ENCODE data around the gene PUS10.

The PUS10 gene

DNA sequence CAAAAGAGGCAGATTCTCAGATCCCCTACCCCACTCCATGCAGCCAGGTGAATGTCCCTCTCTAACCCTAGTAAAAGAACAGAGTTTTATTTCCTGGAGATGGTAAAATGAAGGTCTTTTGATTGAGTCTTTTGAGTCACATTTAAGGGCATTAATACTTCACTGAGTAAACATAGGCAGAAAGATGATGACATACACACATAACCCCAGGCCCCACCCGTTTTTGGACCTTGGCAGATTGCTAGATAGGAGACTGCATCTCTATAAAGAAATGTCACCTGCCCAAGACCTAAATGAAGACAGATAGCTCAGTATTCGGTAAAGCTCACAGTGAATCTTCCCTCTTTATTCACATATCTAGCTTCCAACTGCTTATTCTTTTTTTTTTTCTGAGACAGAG lies 28.8 kb downstream of the PUS10 start:
- TF ChIP-seq GATA2 (IDR thresholded peaks at IDR 0.05; ENCODE audit: low read depth, low read length) (no peak), GATA3 (IDR thresholded peaks at IDR 0.05; ENCODE audit: low read depth, low read length) (no peak)

GRCh38 chr2:60987041-60987440 lies 31.0 kb downstream of the PUS10 start:
- no peak for TF ChIP-seq GATA2 (IDR thresholded peaks at IDR 0.05; ENCODE audit: low read depth, low read length)

DNA sequence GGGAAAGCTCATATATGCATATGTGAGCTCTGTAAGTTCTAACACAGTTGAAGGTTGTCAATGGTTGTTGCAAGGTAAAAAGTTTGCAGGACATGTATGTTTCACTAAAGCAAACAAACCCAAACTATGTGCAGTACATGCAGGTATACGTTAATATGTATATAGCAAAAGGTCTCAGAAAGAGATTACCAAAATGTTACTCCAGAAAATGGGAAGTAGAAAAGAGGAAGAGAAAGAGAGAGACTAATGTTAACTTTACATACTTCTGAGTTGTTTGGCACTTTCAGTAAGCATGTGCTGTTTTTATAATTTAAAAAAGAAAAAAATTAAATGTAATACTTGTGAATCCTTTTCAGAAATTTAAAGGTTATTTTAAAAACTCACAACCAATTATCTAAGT lies 33.3 kb downstream of the PUS10 start:
- no peak for TF ChIP-seq GATA3 (IDR thresholded peaks at IDR 0.05; ENCODE audit: low read depth, low read length)
- TF ChIP-seq GATA2 (IDR thresholded peaks at IDR 0.05; ENCODE audit: low read depth, low read length): no peak

DNA sequence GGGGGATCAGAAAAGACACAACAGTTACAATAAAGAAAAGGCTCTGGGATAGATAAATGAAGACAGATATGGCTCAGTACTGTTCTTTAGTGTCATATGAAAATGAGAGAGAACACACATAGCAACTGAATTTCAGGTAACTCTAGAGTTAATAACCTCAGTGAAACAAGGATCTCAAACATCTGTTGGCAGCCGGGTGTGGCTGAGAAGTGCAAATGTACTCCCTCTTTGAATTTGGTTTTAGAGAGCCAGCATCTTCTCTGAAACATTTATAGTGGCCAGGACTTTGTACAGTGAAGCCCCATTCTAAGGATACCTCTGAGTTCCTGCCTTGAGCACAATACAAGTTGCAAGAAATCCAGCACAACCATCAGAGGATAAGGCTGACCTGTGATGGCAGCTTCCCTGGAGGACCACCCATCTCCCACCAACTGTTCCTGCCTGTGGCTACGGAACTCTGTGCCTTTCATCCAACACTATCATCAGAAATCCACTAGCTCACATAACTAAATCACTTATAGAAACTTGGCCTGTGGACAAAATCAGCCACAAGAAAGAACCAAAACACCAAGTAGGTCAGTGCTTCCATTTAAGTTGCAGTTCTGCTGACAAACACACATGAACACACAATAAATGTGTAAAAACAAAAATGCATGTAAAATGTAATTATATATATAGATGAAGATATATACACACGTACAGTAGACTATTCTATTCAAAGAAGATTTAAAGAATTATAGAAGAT lies 37.8 kb downstream of the PUS10 start:
- TF ChIP-seq GATA3 (IDR thresholded peaks at IDR 0.05; ENCODE audit: low read depth, low read length): no peak
- TF ChIP-seq GATA2 (IDR thresholded peaks at IDR 0.05; ENCODE audit: low read depth, low read length): no peak

DNA sequence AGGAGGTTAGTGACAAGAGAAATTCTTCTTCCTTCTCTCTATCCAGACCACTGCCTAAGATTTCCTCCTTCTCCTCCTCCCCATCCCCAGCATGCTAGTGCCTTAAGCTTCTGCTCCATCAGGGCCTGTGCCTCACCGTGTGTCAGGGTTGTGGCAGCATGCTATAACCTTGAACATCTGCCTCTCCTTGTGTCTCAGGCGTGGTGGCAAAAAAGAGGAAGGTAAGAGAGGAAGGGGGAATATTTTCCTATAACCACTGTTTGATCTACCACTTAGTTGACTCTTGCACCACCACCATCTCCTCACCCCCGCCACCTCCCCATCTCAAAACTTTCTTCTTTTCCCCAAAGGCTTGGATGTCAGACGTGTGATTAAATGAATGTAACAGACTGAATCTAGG lies 38.8 kb downstream of the PUS10 start:
- TF ChIP-seq GATA2 (IDR thresholded peaks at IDR 0.05; ENCODE audit: low read depth, low read length) (no peak), GATA3 (IDR thresholded peaks at IDR 0.05; ENCODE audit: low read depth, low read length) (no peak)

- TF ChIP-seq GATA2 (IDR thresholded peaks at IDR 0.05; ENCODE audit: low read depth, low read length): no peak
- TF ChIP-seq GATA3 (IDR thresholded peaks at IDR 0.05; ENCODE audit: low read depth, low read length): no peak
Measured at GRCh38 chr2:60977562-60977895, 40.5 kb downstream of the PUS10 start.

- TF ChIP-seq GATA3 (IDR thresholded peaks at IDR 0.05; ENCODE audit: low read depth, low read length): no peak
- TF ChIP-seq GATA2 (IDR thresholded peaks at IDR 0.05; ENCODE audit: low read depth, low read length): no peak
Measured at GRCh38 chr2:60976875-60977561, 41.0 kb downstream of the PUS10 start.

GRCh38 chr2:60976256-60976850 lies 41.7 kb downstream of the PUS10 start:
- TF ChIP-seq GATA2 (IDR thresholded peaks at IDR 0.05; ENCODE audit: low read depth, low read length): no peak
- TF ChIP-seq GATA3 (IDR thresholded peaks at IDR 0.05; ENCODE audit: low read depth, low read length): no peak

- TF ChIP-seq GATA2 (IDR thresholded peaks at IDR 0.05; ENCODE audit: low read depth, low read length) (no peak), GATA3 (IDR thresholded peaks at IDR 0.05; ENCODE audit: low read depth, low read length) (no peak)
Measured at GRCh38 chr2:60974652-60975051, 43.4 kb downstream of the PUS10 start.

GRCh38 chr2:60973705-60974104 lies 44.4 kb downstream of the PUS10 start:
- TF ChIP-seq GATA2 (IDR thresholded peaks at IDR 0.05; ENCODE audit: low read depth, low read length): no peak
- no peak for TF ChIP-seq GATA3 (IDR thresholded peaks at IDR 0.05; ENCODE audit: low read depth, low read length)

DNA sequence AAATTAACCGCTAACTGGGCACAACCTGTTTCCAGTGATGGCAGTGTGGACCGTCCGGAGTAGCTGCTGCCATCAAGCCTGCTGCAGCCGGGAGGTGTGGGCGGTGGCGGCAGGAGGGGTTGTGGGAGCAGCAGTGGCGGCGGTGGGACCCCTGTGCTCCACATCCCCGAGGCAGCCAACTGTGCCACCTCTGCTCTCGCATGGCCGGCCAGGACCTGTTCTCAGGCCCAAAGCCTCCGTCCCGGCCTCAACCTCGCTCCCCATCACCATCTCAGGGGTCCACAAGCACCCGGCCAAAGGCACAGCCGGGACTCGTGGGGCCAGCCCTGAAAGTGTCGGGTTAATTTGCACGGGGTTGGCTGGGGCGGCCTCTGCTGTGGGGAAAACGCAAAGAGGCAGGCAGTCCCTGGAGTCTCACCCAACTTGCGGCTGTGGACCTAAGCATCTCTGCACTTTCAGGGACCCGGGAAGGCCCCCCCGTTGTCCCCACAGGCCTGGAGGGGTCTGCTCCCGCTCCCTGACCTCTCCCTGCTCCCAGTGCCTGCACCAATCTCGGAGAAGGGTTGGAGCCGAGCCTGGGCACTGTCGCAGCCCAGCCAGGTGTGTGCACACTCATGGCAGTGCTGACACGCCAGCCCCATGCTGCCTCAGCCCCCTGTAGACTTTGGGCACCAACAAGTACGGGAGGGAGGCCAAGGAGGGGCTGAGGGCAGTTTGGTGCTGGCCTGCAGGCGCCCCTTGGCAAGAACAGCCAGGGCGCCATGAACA lies 45.0 kb downstream of the PUS10 start:
- no peak for TF ChIP-seq GATA3 (IDR thresholded peaks at IDR 0.05; ENCODE audit: low read depth, low read length)
- TF ChIP-seq GATA2 (IDR thresholded peaks at IDR 0.05; ENCODE audit: low read depth, low read length): no peak

GRCh38 chr2:60966507-60967405 lies 51.3 kb downstream of the PUS10 start:
- no peak for TF ChIP-seq GATA3 (IDR thresholded peaks at IDR 0.05; ENCODE audit: low read depth, low read length)
- TF ChIP-seq GATA2 (IDR thresholded peaks at IDR 0.05; ENCODE audit: low read depth, low read length): no peak

DNA sequence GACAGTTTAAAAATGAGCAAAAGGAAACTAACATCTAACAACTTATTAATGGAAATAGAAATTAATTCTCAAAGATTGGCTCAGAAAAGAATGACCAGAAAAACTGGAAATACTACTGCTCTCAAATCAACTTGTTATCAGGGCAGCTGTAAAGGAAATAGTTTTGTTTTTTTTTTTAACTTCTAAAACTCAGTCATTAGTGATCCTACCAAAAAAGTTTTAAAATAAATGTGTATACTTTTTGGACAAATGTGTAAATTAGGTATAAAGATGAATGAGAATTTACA lies 52.6 kb downstream of the PUS10 start:
- TF ChIP-seq GATA2 (IDR thresholded peaks at IDR 0.05; ENCODE audit: low read depth, low read length) (no peak), GATA3 (IDR thresholded peaks at IDR 0.05; ENCODE audit: low read depth, low read length) (no peak)
